ENCODE results near the gene FANK1.
"Not testable (repeated sequence)": the region's sequence is repeated elsewhere in the genome, so short reads cannot be mapped to it uniquely, and the experiment has no call there.

DNA sequence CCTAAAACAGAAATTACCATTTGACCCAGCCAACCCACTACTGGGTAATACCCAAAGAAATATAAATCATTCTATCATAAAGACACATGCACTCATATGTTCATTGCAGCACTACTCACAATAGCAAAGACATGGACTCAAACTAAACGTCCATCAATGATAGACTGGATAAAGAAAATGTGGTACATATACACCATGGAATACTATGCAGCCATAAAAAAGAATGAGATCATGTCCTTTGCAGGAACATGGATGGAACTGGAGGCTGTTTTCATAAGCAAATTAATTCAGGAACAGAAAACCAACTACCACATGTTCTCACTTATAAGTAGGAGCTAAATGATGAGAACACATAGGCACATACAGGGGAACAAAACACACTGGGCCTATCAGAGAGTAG lies 151.4 kb downstream of the FANK1 start:
- TF ChIP-seq, protein P1, sequence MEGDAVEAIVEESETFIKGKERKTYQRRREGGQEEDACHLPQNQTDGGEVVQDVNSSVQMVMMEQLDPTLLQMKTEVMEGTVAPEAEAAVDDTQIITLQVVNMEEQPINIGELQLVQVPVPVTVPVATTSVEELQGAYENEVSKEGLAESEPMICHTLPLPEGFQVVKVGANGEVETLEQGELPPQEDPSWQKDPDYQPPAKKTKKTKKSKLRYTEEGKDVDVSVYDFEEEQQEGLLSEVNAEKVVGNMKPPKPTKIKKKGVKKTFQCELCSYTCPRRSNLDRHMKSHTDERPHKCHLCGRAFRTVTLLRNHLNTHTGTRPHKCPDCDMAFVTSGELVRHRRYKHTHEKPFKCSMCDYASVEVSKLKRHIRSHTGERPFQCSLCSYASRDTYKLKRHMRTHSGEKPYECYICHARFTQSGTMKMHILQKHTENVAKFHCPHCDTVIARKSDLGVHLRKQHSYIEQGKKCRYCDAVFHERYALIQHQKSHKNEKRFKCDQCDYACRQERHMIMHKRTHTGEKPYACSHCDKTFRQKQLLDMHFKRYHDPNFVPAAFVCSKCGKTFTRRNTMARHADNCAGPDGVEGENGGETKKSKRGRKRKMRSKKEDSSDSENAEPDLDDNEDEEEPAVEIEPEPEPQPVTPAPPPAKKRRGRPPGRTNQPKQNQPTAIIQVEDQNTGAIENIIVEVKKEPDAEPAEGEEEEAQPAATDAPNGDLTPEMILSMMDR (IDR thresholded peaks at IDR 0.05; ENCODE audit: low read length), result not testable (repeated sequence)
- not testable (repeated sequence) for TF ChIP-seq EZH2 (optimal IDR thresholded peaks at IDR 0.05; ENCODE audit: low read depth, low read length)

All from MM.1S (cell line).